ENCODE results near the gene ELP2.
A peak's percentile ranks its signal among the peaks of the same experiment; 100 is the strongest.
"Not testable (repeated sequence)": the region's sequence is repeated elsewhere in the genome, so short reads cannot be mapped to it uniquely, and the experiment has no call there.

ELP2 gene

GRCh38 chr18:36160959-36161371 lies 31.3 kb downstream of the ELP2 start:
- DNase-seq, result no peak

GRCh38 chr18:36162981-36163380 lies 33.3 kb downstream of the ELP2 start:
- no peak for DNase-seq

GRCh38 chr18:36167692-36168218 lies 38.1 kb downstream of the ELP2 start:
- no peak for DNase-seq

GRCh38 chr18:36168296-36168695 lies 38.6 kb downstream of the ELP2 start:
- DNase-seq, result not testable (repeated sequence)

- no peak for DNase-seq
These were observed 40.2 kb downstream of the ELP2 start for GRCh38 chr18:36169938-36170337.

- no peak for DNase-seq
These were observed 45.8 kb downstream of the ELP2 start for GRCh38 chr18:36175481-36175880.

- no peak for DNase-seq
These were observed 46.5 kb downstream of the ELP2 start for GRCh38 chr18:36176177-36176584.

GRCh38 chr18:36176711-36177110 lies 47.0 kb downstream of the ELP2 start:
- DNase-seq, result no peak

- no peak for DNase-seq
These were observed 48.2 kb downstream of the ELP2 start for GRCh38 chr18:36177913-36178312.

- DNase-seq, result no peak
These were observed 50.1 kb downstream of the ELP2 start for GRCh38 chr18:36179562-36180355.

GRCh38 chr18:36181441-36181840 lies 51.7 kb downstream of the ELP2 start:
- DNase-seq, result no peak

GRCh38 chr18:36181898-36182506 lies 52.3 kb downstream of the ELP2 start:
- no peak for DNase-seq

GRCh38 chr18:36183033-36183432 lies 53.3 kb downstream of the ELP2 start:
- DNase-seq, result no peak

GRCh38 chr18:36183987-36184386 lies 54.3 kb downstream of the ELP2 start:
- DNase-seq, result no peak

- DNase-seq, result no peak
These were observed 55.5 kb downstream of the ELP2 start for GRCh38 chr18:36185157-36185556.

GRCh38 chr18:36185901-36186460 lies 56.3 kb downstream of the ELP2 start:
- no peak for DNase-seq

- no peak for DNase-seq
These were observed 56.9 kb downstream of the ELP2 start for GRCh38 chr18:36186461-36187192.

- DNase-seq, result peak; percentile 69
These were observed 57.6 kb downstream of the ELP2 start, which contains the start of gene MOCOS for GRCh38 chr18:36187193-36187825. TSS of gene MOCOS (plus strand) at chr18:36187497. CDS start at chr18:36187540, 43 bp downstream.

- no peak for DNase-seq
These were observed 58.4 kb downstream of the ELP2 start for GRCh38 chr18:36187826-36188721.

- DNase-seq, result no peak
These were observed 59.2 kb downstream of the ELP2 start for GRCh38 chr18:36188916-36189315.

GRCh38 chr18:36189486-36189885 lies 59.8 kb downstream of the ELP2 start:
- no peak for DNase-seq

GRCh38 chr18:36191286-36191685 lies 61.6 kb downstream of the ELP2 start:
- DNase-seq, result no peak

Data from stimulated activated CD8-positive, alpha-beta memory T cell treated with anti-CD3 and anti-CD28 coated beads, Interleukin-4, amount 100 ng/mL, for 48 hours (primary cell).